ENCODE results near the gene SLC30A5. TPM values are rescaled to one million over a fixed set of nuclear protein-coding genes. Genes with fewer than 3 reads are reported as not detected.

The SLC30A5 gene
- total and polyA plus RNA-seq, 10 of the 15 experiments (the other 5 are each of a cell fraction or from before 2014, with no cell fraction given) = 14.7 to 67.9 (median 38.4) TPM

- Histone ChIP-seq H3K9ac (ENCODE audit: control insufficient read depth, insufficient read depth, low read length) (no peak overlapping the region), H2AFZ (ENCODE audit: control insufficient read depth, low read depth, low read length) (no peak overlapping the region), H3K4me2 (ENCODE audit: control insufficient read depth, insufficient read depth) (no peak overlapping the region), H3K9me3 (replicated peaks; ENCODE audit: control insufficient read depth, insufficient read depth, low read length) (no peaks in the 10 kb centered on the region), H3K36me3 (ENCODE audit: control insufficient read depth in 2 of 2, insufficient read depth in 2 of 2, low read length in 1 of 2) (no peaks in the 10 kb centered on the region), H3K4me1 (ENCODE audit: control insufficient read depth, insufficient read depth, low read length) (no peaks in the 10 kb centered on the region), H4K20me1 (ENCODE audit: control insufficient read depth, insufficient read depth) (no peaks in the 10 kb centered on the region), H3K27ac (ENCODE audit: control insufficient read depth, insufficient read depth) (no peak overlapping the region), H3K27me3 (replicated peaks in 1 of 2; ENCODE audit: control insufficient read depth in 2 of 2, insufficient read depth in 2 of 2, low read length in 1 of 2) (no peaks in the 10 kb centered on the region), H3K4me3 (no peak overlapping the region), H3K79me2 (ENCODE audit: control insufficient read depth, insufficient read depth, low read length) (no peaks in the 10 kb centered on the region)
- ATAC-seq = no peak
- TF ChIP-seq, protein P1, sequence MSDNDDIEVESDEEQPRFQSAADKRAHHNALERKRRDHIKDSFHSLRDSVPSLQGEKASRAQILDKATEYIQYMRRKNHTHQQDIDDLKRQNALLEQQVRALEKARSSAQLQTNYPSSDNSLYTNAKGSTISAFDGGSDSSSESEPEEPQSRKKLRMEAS (IDR thresholded peaks at IDR 0.05; ENCODE audit: low read depth, low read length) = no peak
- no peak for TF ChIP-seq IKZF2 (IDR thresholded peaks at IDR 0.05)
- TF ChIP-seq NBN (IDR thresholded peaks at IDR 0.05) = no peak
- no peak for TF ChIP-seq ATF7 (IDR thresholded peaks at IDR 0.05; ENCODE audit: low read depth)
- no peak for TF ChIP-seq ZNF207 (IDR thresholded peaks at IDR 0.05; ENCODE audit: borderline replicate concordance)
- TF ChIP-seq SREBF2 (IDR thresholded peaks at IDR 0.05; ENCODE audit: low read length) = no peak
- TF ChIP-seq ZNF687 (IDR thresholded peaks at IDR 0.05) = no peak
- TF ChIP-seq NFIC (IDR thresholded peaks at IDR 0.05; ENCODE audit: low read depth, low read length) = no peak
- TF ChIP-seq SP1 (IDR thresholded peaks at IDR 0.05; ENCODE audit: low read depth, low read length) = no peak
- TF ChIP-seq STAT3 (IDR thresholded peaks at IDR 0.05; ENCODE audit: low read depth, low read length) = no peak
- TF ChIP-seq SMAD1 (IDR thresholded peaks at IDR 0.05; ENCODE audit: low read depth, partially characterized antibody) = no peak
- no peak for TF ChIP-seq STAT1 (conservative IDR thresholded peaks at IDR 0.05)
- no peak for TF ChIP-seq RCOR1 (conservative IDR thresholded peaks at IDR 0.05; ENCODE audit: low read depth, low read length)
- TF ChIP-seq CHD4 (IDR thresholded peaks at IDR 0.05) = no peak
- no peak for TF ChIP-seq GABPA (IDR thresholded peaks at IDR 0.05; ENCODE audit: low read depth)
- WGBS (ENCODE audit: insufficient coverage, insufficient replicate concordance, low lambda C conversion rate, missing lambda C conversion rate) = 71% methylated on average over 1 of the region's 1 CpG
- ChIA-PET SMC1A (ENCODE audit: uncharacterized antibody, unreplicated experiment) (interaction anchor here (1.1 kb wide), 1 partner anchor 25 kb away, joined by 3 read pairs; no protein-coding TSS in a partner anchor), RAD21 (ENCODE audit: unreplicated experiment) (no interaction called here), CTCF (interaction anchor here (1.2 to 2.2 kb wide), 2 partner anchors 22 to 44 kb away, joined by 3 to 6 read pairs; partner anchors contain the start of gene SLC30A5), POLR2A (interaction anchor here (1.0 kb wide), 1 partner anchor 14 kb away, joined by 3 read pairs; no protein-coding TSS in a partner anchor)
- intact Hi-C loops (cut with micrococcal nuclease; ENCODE audit: unreplicated experiment) (no loop called here), in situ Hi-C loops (cut with MboI) (no loop called here)
- FAIRE-seq = no peak
- BruUV-seq (replicated peaks) = no TSS peak
- no peak for DNase-seq (ENCODE audit: low read depth, low spot score)
Observed at GRCh38 chr5:69049151-69049550, 44.7 kb upstream of the SLC30A5 start.

All from GM12878 (cell line).